DOHH2 (cell line): ENCODE measurements around the gene LRRC1.

Experiments
- H3F3A ChIP-seq: fragments of 200-600 bp; sonication (generic), shearing (Covaris generic); 2 replicates; pipeline ENCODE4 v1.6.0; 2016; ENCODE audit warnings: antibody characterized with exemption, mild to moderate bottlenecking; ENCODE audit not compliant: control insufficient read depth, insufficient read depth
- H3K27ac ChIP-seq: fragments of 200-600 bp; sonication (generic); 2 replicates; pipeline ENCODE4 v1.5.1; 2014; ENCODE audit warnings: low read depth, mild to moderate bottlenecking, low read length, moderate library complexity
- H3K27me3 ChIP-seq: fragments of 200-600 bp; sonication (generic); 2 replicates; pipeline ENCODE4 v1.6.1; 2014; ENCODE audit warnings: mild to moderate bottlenecking, low read length, mixed read lengths; ENCODE audit not compliant: control insufficient read depth
- H3K36me3 ChIP-seq: fragments of 200-600 bp; sonication (generic); 2 replicates; pipeline ENCODE4 v1.6.1; 2014; ENCODE audit warnings: mild to moderate bottlenecking, low read length, moderate library complexity, mixed read lengths; ENCODE audit not compliant: control insufficient read depth
- H3K4me1 ChIP-seq: fragments of 200-600 bp; sonication (generic); 2 replicates; pipeline ENCODE4 v1.6.1; 2014; ENCODE audit warnings: mild to moderate bottlenecking, low read length, mixed read lengths; ENCODE audit not compliant: control insufficient read depth
- H3K4me2 ChIP-seq: fragments of 200-600 bp; sonication (generic); 2 replicates; pipeline ENCODE4 v1.6.0; 2014; ENCODE audit warnings: mild to moderate bottlenecking, low read length, moderate library complexity
- H3K4me3 ChIP-seq: fragments of 200-600 bp; sonication (generic); 2 replicates; pipeline ENCODE4 v1.5.1; 2014; ENCODE audit warnings: mild to moderate bottlenecking, low read length, mixed read lengths
- H3K79me2 ChIP-seq: fragments of 200-600 bp; sonication (generic); 2 replicates; pipeline ENCODE4 v1.6.1; 2014; ENCODE audit warnings: mild to moderate bottlenecking, low read length, mixed read lengths; ENCODE audit not compliant: control insufficient read depth
- H3K9me2 ChIP-seq: fragments of 200-600 bp; sonication (generic); replicated peaks from 2 replicates; pipeline ENCODE4 v1.6.1; 2014; ENCODE audit warnings: mild to moderate bottlenecking, low read length, mixed read lengths; ENCODE audit not compliant: control insufficient read depth
- H3K9me3 ChIP-seq: fragments of 200-600 bp; sonication (generic); 2 replicates; pipeline ENCODE4 v1.6.1; 2014; ENCODE audit warnings: antibody characterized with exemption, low read length, mixed read lengths; ENCODE audit not compliant: control insufficient read depth, insufficient read depth
- H4K20me1 ChIP-seq: fragments of 200-600 bp; sonication (generic); 2 replicates; pipeline ENCODE4 v1.6.0; 2014; ENCODE audit warnings: low read depth, mild to moderate bottlenecking, antibody characterized with exemption, low read length, moderate library complexity; ENCODE audit not compliant: control insufficient read depth, insufficient read depth
- EZH2phosphoT487 ChIP-seq: fragments of 200-600 bp; sonication (generic); IDR thresholded peaks from 2 replicates; pipeline ENCODE4 v1.6.1; 2017; ENCODE audit warnings: borderline replicate concordance, mild to moderate bottlenecking, antibody characterized with exemption, low read length, moderate library complexity, mixed read lengths
- TF ChIP-seq, protein P1 (sequence below): fragments of 200-600 bp; sonication (generic); IDR thresholded peaks from one replicate; pipeline ENCODE4 v1.5.1; 2014; ENCODE audit warnings: antibody characterized with exemption, mild to moderate bottlenecking, low read depth, low read length; ENCODE audit not compliant: poor library complexity, severe bottlenecking

Gene LRRC1

DNA sequence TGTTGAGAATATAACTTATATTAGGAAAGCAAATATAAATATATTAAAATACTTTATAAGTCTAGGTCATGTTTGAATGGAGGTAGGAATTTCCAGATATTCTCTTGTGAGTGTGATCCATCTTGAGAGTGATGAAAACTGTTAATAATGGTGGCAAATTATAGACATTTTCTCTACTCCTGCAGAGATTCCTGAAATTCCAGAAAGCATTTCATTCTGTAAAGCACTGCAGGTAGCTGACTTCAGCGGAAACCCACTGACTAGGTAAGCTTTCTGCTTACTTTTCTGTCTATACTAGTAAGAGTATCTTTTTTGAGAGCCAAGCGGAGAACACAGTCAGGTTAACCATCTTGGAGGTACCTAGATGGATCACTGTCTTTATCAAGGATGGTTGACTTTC lies 84.0 kb downstream of the LRRC1 start:
- H3F3A ChIP-seq: no peaks in the 10 kb centered on the region
- TF ChIP-seq, protein P1, sequence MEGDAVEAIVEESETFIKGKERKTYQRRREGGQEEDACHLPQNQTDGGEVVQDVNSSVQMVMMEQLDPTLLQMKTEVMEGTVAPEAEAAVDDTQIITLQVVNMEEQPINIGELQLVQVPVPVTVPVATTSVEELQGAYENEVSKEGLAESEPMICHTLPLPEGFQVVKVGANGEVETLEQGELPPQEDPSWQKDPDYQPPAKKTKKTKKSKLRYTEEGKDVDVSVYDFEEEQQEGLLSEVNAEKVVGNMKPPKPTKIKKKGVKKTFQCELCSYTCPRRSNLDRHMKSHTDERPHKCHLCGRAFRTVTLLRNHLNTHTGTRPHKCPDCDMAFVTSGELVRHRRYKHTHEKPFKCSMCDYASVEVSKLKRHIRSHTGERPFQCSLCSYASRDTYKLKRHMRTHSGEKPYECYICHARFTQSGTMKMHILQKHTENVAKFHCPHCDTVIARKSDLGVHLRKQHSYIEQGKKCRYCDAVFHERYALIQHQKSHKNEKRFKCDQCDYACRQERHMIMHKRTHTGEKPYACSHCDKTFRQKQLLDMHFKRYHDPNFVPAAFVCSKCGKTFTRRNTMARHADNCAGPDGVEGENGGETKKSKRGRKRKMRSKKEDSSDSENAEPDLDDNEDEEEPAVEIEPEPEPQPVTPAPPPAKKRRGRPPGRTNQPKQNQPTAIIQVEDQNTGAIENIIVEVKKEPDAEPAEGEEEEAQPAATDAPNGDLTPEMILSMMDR: no peak
- TF ChIP-seq EZH2phosphoT487: no peak
- H3K9me2 ChIP-seq: no peaks in the 10 kb centered on the region
- no peaks in the 10 kb centered on the region for H3K79me2 ChIP-seq
- no peak overlapping the region for H3K4me2 ChIP-seq
- H3K27me3 ChIP-seq: no peaks in the 10 kb centered on the region
- no peak overlapping the region for H3K4me3 ChIP-seq
- no peaks in the 10 kb centered on the region for H4K20me1 ChIP-seq
- H3K36me3 ChIP-seq: no peaks in the 10 kb centered on the region
- H3K9me3 ChIP-seq: no peaks in the 10 kb centered on the region
- no peaks in the 10 kb centered on the region for H3K4me1 ChIP-seq
- H3K27ac ChIP-seq: no peak overlapping the region

DNA sequence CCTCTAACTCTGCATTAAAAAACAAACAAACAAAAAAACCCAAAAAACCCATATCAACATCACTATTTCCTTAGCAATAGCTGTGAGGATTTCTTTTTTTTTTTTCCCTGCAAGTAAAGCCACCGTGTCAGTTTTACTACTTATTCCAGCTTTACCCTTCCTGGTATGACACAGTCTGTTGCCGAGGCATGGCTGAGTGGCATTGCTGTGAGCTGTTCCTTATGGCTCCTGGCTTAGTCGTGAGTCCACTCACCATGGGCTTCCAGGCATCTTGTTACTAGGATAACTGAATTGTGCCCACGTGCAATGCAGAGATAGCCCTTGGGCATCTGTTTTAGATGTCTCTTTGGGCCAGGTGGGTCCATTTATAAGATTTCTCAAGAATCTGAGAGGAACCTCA lies 84.8 kb downstream of the LRRC1 start:
- Histone ChIP-seq H3K27me3 (no peaks in the 10 kb centered on the region), H3K4me3 (no peak overlapping the region), H3K9me3 (no peaks in the 10 kb centered on the region), H3K79me2 (no peaks in the 10 kb centered on the region), H3K4me1 (no peaks in the 10 kb centered on the region), H3K4me2 (no peak overlapping the region), H3K36me3 (no peaks in the 10 kb centered on the region), H3F3A (no peaks in the 10 kb centered on the region), H3K9me2 (no peaks in the 10 kb centered on the region), H3K27ac (no peak overlapping the region), H4K20me1 (no peaks in the 10 kb centered on the region)
- no peak for TF ChIP-seq EZH2phosphoT487
- TF ChIP-seq, protein P1: no peak

DNA sequence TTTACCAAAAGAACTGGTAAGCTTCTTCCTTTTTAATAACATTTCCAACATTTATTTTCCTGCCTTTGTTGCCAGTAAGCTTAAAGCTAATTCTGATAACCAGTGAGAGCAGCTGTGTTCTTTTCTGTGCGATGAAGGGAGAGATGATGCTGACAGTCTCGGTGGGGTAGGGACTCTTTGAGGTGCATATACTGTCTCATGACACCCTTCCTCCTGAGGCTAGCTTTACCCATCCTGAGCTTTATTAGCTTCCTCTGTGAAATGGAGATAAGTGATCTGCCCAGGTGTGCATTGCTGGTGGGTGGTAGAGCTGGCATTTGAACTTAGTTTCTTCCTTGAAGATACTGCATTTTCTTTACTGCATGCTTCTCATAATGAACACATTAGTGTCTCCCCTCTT lies 92.5 kb downstream of the LRRC1 start:
- H3K27ac ChIP-seq: no peak overlapping the region
- H3K79me2 ChIP-seq: no peaks in the 10 kb centered on the region
- H3F3A ChIP-seq: no peaks in the 10 kb centered on the region
- H3K9me3 ChIP-seq: no peaks in the 10 kb centered on the region
- H3K4me3 ChIP-seq: no peak overlapping the region
- TF ChIP-seq, protein P1: no peak
- TF ChIP-seq EZH2phosphoT487: no peak
- no peaks in the 10 kb centered on the region for H4K20me1 ChIP-seq
- no peaks in the 10 kb centered on the region for H3K4me1 ChIP-seq
- H3K36me3 ChIP-seq: no peaks in the 10 kb centered on the region
- no peaks in the 10 kb centered on the region for H3K9me2 ChIP-seq
- no peaks in the 10 kb centered on the region for H3K27me3 ChIP-seq
- no peak overlapping the region for H3K4me2 ChIP-seq

DNA sequence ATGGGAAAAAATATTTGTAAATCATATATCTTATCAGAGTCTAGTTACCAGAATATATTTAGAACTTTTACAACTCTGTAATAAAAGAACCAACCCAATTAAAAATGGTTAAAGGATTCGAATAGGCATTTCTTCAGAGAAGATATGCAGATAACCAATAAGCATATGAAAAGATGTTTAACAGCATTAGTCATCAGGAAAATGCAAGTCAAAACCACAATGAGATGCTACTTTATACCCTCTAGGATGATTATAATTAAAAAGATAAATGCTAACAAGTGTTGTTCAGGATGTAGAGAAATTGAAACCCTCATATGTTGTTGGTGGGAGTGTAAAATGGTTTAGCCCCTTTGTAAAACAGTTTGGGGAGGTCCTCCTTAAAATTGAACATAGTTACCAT lies 94.1 kb downstream of the LRRC1 start:
- TF ChIP-seq, protein P1: no peak
- TF ChIP-seq EZH2phosphoT487: no peak

More for the DNA sequence above, 94.1 kb downstream of the LRRC1 start:
- Histone ChIP-seq H3K27ac (no peak overlapping the region), H3K4me1 (peaks cover 3% of the 10 kb centered on the region), H3K4me2 (no peak overlapping the region), H3K4me3 (no peak overlapping the region), H3F3A (no peaks in the 10 kb centered on the region), H3K36me3 (no peaks in the 10 kb centered on the region), H3K9me3 (no peaks in the 10 kb centered on the region), H3K79me2 (no peaks in the 10 kb centered on the region), H3K27me3 (no peaks in the 10 kb centered on the region), H3K9me2 (no peaks in the 10 kb centered on the region), H4K20me1 (no peaks in the 10 kb centered on the region)
